NCI-H187 treated with DMSO at 0.1 percent for 48 hours (cell line): ENCODE data around the gene ADGRL1.
"Not testable (repeated sequence)": the region's sequence is repeated elsewhere in the genome, so short reads cannot be mapped to it uniquely, and the experiment has no call there.

Source experiments
- DNase-seq: peaks from one replicate; lab custom pipeline; 2025; lab: John Stamatoyannopoulos, UW

Gene ADGRL1

DNA sequence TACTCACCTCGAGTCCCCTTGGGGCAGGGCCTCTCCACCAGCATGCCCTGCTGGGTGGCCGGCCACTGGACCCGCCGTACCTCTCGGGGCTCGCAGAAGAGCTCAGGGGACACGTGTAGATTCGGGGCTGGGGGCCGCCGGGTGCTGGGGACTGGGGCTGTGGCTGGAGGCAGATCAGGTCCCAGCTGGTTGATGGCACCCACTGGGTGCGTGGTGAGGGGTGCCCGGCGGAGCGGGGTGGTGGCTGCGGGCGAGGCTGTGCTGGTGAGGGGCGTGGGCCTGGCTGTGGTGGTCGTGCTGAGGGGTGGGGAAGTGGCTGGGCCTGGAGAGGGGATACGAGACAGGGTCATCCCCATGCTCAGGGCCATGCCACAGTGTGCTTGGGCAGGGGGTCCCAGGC is 44.7 kb downstream of the ADGRL1 start:
- no peak for DNase-seq

DNA sequence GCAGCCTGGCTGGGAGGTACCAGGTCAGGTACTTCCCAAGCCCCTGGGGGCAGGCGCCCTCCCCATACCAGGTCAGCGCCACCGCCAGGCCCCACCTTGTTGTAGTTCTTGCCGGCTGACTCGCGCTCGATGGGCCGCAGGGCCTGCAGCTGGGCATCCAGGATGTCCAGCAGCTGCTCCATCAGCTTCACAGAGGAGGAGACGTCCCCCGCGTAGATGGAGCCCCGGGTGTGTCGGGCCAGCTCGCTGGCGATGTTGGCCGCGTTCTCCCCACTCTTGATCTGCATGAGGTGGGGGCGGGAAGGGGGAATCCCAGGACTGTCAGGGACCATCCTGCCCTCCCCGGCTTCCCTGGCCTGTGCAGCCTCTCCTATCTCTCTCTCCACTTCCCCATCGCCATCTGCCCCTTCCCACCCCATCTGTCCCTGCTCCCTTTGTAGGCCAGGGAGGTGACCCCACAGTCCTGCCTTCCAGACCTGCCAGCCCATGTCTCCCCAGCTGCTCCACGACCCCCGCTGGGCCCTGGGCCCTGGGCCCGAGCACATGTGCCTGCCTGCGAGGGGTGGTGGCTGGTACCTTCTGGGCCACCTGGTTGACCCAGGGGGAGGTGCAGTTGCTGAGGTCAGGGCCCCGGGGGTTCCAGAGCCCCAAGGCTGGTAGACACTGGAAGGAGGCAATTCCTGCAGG is 45.8 kb downstream of the ADGRL1 start:
- DNase-seq, result no peak

DNA sequence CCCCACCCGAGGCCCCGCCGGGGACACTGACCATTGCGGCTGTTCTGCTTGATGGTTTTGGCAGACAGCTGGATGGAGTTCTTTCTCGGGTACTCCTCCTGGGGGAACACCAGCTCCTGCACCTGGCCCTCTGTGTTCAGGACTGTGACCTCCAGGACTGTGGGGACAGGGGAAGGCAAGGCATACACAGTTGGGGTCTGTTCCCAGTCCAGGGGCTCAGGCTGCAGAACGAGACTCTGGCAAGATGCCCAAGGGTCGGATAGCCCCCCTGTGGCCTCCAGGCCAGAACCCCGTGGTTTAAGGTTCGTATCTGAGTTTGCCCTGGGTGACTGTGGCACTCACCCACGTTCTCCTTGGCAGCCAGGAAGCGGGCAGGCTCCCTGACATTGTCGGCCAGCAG is 46.9 kb downstream of the ADGRL1 start:
- DNase-seq, result no peak

DNA sequence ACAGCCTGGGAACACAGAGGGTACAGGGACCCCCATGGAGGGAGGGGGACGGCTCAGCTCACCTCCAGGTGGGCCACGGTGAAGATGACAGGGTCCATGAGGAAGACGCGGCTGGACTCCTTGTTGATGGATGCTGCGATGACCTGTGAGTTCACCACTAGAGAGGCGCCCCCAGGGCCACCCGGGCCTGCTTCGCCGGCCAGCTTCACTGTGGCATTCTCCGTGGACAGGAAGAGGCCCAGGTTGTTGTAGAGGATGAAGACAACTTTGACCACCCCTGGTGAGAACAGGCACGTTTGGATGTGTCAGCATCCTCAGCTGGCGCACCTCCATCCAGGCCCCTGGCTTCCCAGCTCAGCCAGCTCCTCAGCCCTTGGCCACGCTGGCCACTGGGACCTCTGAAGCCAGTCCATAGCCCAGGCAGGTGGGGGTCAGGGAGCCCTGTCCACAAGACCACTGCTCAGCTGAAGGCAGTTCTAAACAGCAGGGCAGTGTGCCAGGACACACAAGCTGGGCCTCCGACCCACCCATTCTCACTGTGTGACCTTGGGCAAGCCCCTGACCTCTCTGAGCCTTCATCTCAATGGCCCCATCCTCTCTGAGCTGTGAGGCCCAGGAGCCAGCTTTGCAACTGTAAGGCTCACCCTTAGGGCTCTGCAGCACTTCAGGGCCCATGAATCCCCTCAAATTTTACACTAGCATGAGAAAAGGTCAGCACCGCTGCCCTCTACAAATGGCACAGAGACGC is 47.5 kb downstream of the ADGRL1 start:
- no peak for DNase-seq

DNA sequence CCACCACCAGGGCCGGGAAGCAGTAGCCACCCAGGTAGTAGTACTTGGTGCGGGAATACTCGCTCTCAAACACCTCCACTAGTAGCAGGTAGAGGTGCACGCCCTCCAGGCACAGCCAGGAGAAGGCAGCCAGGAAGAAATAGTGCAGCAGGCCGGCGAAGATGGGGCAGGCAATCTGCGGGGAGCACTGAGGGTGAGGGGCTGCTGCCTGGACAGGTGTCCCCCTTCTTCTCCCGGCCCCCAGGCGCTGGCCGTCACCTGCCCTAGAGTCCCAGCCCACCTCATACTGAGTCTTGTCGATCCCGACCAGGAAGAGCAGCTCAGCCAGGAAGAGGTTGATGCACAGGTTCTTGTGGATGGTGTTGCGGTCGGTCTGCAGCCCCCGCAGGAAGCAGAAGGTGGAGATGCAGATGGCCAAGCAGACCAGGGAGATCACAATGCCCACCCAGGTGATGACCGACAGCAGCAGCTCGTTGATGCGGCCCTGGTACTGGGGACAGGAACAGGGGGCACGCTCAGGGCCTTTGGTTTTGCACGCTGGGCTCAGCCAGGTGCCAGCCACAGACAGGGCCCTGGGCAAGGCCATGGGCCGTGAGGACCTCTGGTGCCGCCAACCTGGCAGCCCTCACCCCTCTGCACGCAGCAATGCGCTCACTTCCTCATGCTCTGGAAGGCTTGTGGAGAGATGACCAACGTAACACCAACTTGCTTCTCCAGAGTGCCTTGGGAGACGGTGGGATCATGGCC is 48.8 kb downstream of the ADGRL1 start:
- no peak for DNase-seq

DNA sequence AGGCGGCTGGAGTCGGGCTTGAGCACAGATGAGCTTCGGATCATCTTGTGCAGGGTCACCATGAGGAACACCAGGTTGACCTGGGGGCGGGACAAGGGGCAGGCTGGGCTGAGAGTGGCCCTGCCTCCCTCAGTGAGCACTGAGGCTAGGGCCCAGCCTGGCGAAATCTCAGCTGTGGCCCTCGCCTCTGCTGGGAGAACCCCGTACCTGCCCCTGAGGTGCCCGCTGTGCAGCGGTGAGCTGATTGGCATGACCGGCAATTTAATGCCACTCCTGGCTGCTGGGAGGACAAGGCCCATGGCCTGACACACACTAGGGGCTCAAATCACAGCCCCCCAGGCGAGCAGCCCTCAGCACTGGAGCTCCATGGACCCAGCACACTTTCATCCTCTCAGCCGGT is 49.8 kb downstream of the ADGRL1 start:
- no peak for DNase-seq

DNA sequence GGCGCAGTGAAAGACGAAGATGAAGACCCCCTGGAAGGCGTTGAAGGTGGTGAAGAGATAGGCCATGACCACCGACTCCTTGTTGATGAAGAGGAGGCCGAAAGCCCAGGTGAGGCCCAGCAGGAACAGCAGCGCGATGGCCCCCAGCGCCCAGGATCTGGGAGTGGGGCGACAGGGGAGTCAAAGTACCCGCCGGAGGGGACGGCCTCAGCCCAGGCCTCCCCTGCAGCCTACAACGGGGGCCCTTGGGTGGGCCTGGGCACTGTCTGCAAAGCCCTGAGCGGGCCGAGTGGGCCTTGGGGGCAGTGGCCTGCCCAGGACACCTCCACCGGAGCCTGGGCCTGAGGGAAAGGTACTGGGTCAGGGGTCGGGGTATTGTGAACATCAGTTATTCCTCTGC is 50.6 kb downstream of the ADGRL1 start:
- no peak for DNase-seq

DNA sequence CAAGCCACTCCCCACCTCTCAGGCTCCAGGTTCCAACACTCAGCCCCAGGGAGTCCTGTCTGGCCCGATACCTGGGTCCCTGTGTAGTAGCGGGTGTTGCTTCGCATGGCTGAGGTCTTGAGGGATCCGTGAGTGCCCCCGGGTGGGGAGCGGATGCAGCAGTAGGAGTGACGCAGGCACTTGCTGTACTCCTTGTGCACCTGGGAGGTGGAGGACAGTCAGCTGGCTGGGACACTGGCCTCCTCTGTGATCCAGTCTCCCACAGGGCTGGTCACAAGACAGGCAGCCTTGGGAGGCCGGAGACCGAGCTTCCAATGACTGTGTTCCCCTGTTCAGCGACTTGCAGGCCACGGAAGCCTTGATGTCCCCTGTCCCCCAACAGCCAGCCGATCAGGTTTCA is 53.3 kb downstream of the ADGRL1 start:
- no peak for DNase-seq

DNA sequence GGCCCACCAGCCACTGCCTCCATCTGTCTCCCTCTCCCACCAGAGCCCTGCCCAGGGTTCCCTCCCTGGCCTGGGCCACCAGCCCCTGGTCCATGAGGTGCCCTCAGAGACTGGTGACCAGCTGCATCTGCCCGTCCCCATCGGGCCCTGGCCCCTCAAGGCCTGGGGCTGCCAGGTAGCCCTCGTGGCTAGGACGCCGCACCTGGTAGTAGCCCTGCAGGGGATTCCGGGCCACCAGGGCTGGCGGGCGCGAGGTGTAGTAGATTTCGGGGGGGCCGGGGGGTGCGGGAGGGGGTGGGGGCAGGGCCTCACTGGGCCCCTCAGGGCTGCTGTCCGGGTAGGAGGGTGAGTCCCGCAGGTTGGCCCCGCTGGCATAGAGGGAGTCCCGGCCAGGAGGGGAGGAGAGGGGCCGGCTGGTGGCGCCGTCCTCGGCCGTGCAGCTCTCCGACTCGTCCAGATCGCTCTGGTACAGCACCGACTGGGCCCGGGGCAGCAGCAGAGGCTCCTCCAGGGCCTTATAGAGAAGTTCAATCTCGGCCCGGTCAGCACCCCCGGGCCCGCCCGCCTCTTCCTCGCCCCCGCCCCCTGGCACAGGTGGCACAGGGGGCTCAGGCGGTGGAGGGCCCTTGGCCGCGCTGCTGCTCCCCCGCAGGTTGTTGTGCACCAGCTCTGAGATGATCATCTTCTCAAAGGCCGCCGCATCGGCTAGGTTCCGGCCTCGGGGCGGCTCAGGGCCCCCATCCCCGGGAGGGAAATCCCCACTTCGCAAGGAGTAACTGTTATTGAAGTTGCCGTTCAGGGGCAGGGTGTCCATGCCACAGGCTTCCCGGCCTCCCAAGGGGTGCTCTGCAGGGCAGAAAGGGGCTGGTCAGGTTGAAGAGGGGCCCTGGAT is 55.0 kb downstream of the ADGRL1 start:
- DNase-seq, result no peak

DNA sequence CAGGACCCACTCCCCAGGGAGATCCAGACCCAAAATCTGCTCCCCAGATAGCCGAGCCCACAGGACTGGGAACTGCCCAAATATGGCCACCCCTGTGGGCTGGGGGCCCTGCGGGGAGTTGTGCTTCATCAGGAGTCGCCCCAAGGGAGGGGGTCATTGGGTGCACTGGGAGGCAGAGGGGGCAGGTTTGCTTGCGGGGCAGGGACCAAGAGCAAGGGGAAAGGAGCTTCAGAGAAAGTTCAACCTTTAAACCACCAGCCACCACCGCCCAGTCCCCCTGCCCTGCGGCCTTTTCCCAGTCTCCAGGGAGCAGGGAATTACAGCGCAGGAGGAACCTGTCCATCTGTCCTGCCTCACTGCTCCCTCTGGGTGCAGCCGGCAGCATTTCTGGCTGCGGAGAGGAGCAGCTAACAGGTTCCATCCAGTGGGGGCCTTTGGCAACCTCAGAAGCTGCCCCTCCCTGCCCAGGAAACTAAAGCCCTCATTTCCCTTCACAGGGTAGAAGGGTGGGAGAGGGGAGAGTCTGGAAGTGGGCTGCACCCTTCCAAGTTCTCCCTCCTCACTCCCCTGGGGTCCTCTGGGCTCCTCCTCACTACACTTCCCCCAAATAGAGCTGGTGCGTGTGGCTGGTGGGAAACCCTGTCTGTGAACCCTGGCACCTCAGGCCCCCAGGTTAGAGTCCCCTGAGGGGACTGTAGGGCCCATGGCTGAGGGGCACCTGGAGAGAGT is 55.8 kb downstream of the ADGRL1 start:
- no peak for DNase-seq

DNA sequence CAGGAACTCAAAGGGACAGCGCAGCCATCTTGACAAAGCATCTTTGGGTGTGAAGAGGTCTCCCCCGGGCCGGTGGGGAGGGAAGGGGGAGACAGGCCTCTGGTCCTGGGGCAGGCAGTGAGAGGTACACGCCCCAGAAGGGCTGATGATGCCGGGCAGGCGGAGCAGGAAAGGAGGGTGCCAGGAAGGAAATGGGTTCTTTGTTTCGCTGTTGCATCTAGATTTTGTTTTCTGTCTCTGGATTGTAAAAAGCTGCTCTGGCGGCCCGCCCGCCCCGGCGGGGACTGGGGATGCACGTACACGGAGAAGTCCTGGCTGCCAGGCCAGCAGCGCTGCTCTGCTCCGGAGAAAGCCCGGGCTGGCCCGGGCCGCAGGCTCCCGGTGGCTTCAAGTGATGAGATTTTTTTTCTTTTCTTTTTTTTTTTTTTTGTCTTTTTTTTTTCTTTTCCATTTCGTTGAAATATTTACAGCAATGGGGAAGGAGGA is 56.4 kb downstream of the ADGRL1 start:
- no peak for DNase-seq

DNA sequence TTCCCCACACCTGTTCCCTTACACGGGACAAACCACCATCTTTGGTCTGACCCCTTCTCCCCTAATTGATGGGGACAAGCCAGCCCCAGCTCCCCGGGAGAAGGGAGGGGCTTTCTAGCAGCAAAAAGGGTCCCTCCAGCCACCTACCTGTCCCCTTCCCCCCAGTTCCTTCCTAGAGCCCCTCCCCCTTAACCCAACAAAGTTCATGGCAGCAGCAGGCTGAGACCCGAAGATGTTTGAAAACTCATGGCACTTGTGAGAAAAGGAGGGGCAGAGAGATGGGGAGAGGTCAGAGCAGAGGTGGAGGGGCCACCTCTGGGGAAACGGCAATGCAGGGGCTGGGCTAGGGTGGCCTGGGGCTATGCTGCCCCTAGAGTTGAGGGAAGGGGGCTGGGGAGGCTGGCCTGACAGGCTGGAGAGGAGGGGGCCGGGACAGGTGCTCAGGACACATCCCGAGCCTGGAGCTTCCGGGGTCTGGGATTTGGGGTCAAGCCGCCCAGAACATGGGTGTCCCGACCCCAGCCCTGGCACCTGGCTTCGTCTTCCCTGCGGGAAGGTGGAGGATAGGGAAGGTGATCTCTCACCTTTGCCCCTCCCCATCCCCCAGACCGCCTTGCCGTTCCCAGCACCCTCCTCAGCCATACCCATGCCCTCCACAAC is 57.1 kb downstream of the ADGRL1 start:
- no peak for DNase-seq

DNA sequence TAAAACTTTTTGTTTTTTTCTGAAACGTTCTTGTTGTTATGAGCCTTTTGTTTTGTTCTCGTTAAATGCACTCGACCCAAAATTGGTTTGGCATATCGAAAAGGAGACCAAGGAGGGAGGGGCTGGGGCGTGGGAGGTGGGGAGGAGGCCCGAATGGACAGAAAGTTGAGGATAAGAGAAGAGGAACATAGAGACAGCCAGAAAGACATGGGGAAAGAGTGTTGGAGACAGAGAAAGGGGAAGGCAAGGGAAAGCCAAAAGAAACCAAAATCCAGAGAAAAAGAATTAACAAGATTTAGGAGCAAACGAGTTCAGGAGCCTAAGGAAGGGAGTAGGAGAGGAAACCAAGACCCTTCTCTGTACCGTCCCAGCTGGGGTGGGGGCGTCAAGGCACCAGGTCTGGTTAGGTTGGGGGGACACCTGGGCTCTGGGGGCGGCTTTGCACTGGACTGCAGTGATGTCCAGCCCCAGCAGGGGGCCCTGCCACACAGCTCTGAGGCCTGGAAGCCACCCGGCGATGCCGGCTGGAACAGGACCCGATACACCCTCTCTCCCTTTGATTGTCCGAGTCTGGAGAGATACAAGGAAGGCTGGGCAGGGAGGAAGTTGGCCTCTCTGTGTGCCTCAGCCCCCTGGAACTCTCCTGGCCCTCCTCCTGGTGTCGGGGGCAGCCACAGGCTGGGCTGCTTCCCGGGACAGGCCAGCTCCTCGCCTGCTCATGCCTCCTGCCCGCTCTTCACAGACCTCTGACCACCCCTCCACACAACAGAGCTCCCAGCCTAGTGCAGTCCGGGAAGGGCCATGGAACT is 58.0 kb downstream of the ADGRL1 start:
- DNase-seq, result no peak

DNA sequence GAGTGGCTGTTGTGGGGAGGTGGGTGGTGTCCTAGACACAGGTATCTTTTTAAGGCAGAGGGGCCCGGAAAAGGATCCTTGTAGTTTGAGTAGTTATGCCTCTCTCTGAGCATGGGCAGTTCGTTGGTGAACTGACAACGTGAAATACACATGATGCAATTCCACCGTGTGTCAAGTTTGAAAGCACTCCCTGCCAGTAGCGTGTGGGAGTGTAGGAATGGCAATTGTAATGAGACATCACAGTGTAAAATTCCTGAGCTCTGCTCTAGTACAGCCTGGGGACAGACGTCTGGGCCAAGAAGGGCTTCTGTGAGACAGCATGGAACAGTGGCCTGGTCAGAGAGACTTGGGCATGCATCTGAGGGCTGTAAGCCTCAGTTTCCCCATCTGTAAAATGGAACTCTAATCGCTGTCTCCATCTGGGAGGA is 59.2 kb downstream of the ADGRL1 start:
- no peak for DNase-seq

DNA sequence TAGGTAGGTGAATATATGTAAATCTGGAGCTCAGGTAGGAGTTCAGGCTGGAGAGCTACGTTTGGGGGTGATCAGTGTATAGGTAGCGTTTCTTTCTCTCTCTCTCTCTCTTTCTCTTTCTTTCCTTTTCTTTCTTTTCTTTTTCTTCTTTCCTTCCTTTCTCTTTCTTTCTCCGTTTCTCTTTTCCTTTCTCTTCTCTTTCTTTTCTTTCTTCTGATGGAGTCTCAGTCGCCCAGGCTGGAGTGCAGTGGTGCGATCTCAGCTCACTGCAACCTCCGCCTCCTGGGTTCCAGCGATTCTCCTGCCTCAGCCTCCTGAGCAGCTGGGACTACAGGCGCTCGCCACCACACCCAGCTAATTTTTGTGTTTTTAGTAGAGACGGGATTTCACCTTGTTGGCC is 59.8 kb downstream of the ADGRL1 start:
- DNase-seq, result not testable (repeated sequence)

DNA sequence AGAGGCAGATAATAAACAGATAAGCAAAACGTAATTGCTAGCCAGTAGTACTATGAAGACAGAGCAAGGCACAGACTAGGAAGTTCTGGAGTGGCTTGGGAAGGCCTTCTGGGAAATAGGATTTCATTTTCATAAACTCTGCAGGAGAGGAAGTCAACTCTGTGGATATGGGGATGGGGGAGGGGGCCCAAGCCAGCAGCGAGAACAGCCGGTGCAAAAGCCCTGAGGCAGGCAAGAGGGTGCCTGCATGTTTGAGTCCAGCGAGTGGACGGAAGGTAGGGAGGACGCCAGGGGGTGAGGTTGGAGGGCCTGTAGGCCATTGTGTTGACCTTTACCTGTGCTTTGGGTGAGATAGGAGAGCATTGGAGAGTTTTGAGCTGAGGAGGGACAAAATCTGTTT is 60.6 kb downstream of the ADGRL1 start:
- no peak for DNase-seq

DNA sequence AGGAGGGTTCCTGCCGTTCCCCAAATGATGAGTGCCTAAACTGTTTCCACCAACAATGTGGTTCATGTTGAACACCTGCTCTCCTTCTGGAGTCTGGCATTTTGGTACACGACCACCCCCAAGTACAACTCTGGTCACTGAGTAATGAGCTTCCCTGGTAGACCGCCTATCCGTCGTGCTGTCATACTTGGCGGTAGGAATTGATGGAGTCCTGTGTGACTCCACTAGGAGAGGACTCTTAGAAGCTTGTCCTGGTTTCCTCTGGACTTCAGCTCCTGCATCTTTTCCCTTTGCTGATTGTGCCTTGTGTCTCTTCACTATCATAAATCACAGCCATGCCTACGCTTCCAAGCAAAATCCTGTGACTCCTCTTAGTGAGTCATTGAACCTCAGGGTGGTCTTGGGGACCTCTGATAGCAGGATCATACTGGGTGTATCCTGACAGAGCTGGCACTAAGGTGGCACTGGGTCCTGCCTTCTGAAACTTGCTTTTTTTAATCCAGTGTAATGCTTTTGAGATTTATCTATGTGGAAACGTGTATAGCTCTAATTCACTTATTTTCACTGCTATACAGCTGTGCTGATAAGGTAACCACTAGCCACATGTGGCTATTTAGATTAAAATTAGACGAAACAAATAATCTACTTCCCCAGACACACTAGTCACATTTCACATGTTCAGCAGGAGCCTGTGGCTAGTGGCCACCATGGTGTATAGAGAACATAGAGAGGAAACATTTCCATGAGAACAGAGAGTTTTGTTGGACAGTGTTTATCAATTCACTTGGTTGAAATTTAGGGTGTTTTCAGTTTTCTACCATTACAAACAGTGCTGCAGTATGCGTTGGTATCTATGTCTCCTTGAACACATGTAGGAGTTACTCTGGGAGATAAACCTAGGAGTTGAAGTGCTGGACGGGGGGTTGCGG is 63.4 kb downstream of the ADGRL1 start:
- DNase-seq, result no peak

DNA sequence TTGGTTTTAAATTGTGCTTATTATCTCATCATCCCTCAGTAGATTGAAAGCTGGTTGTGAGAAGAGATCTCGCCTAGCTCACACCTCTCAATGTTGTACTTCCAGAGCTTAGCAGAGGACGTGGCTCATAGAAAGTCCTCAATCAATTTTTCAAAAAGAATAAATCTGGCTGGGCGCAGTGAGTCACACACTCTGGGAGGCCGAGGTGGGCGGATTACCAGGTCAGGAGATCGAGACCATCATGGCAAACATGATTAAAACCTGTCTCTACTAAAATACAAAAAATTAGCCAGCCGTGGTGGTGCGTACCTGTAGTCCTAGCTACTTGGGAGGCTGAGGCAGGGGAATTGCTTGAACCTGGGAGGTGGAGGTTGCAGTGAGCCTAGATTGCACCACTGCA is 64.9 kb downstream of the ADGRL1 start:
- DNase-seq, result no peak

DNA sequence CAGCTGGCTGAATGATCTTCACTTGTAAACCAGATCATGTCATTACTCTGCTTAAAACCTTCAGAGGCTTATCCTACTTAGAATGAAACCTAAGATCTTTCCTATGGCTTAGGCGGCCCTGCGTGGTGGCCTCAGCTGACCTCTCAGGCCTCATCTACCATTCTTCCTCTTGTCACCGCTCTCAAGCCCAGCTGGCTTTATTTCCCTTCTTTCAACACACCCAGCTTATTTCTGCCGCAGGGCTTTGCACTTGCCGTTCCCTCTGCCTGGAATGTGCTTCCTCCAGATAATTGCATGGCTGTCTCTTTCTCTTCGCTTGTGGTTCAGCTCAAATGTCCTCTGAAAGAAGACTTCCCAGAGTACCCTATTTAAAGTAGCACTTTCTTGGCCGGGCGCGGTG is 66.0 kb downstream of the ADGRL1 start:
- DNase-seq, result no peak
